Body of pancreas (tissue), 4 donors: Measurements from ENCODE around the gene PPP1CA. TPM values are rescaled to one million over a fixed set of nuclear protein-coding genes. Genes with fewer than 3 reads are reported as not detected.

Experiments used
- ATAC-seq: fragments of 150-250 bp; one replicate; pipeline ENCODE4 v1.9.1; 2016
- DNase-seq, 4 donors: peaks; one replicate each; pipeline ENCODE4 v3.0.0-alpha.2; 2019
- H3K27ac ChIP-seq, 4 donors: fragments of 200-600 bp; sonication (generic); 1 replicate in 3 of 4; 2 replicates in 1 of 4; pipeline versions ENCODE4 v1.5.1 to v1.6.1; 2016 to 2019; ENCODE audit warnings: mild to moderate bottlenecking in 1 of 4, mixed read lengths in 1 of 4, moderate library complexity in 1 of 4
- H3K27me3 ChIP-seq, 2 donors: fragments of 200-600 bp; sonication (generic); one replicate each; pipeline ENCODE4 v1.6.0; 2016; ENCODE audit warnings: mild to moderate bottlenecking in 1 of 2
- H3K36me3 ChIP-seq, 2 donors: fragments of 200-600 bp; sonication (generic); replicated peaks in 1 of 2; 2 replicates each; pipeline ENCODE4 v1.5.1; 2016; ENCODE audit warnings: low read depth in 2 of 2; ENCODE audit not compliant: insufficient read depth in 1 of 2
- H3K4me1 ChIP-seq: fragments of 200-600 bp; sonication (generic); one replicate; pipeline ENCODE4 v1.6.0; 2016
- H3K4me3 ChIP-seq, 2 donors: fragments of 200-600 bp; sonication (generic); 1 replicate in 1 of 2; 2 replicates in 1 of 2; pipeline ENCODE4 v1.5.1; 2016 to 2019
- H3K9me3 ChIP-seq, 3 donors: fragments of 200-600 bp; sonication (generic); 1 replicate in 2 of 3; 2 replicates in 1 of 3; pipeline ENCODE4 v1.5.1; 2016
- CTCF ChIP-seq, 7 experiments: fragments of 450-650 bp in 4 of 7; fragments of 200-600 bp in 3 of 7; sonication (generic) in 3 of 7; IDR thresholded peaks; one replicate each; pipeline ENCODE4 v1.5.1; 2016 to 2019; ENCODE audit warnings: antibody characterized with exemption in 7 of 7
- POLR2A ChIP-seq, 3 donors: fragments of 450-650 bp; IDR thresholded peaks; one replicate each; pipeline ENCODE4 v1.6.1; 2016; ENCODE audit warnings: antibody characterized with exemption in 3 of 3, mild to moderate bottlenecking in 2 of 3
- WGBS, 2 donors: methylation state at CpG; one replicate each; pipeline ENCODE4 v1.1.5; 2017; 5-methylcytosine and 5-hydroxymethylcytosine counted together
- intact Hi-C: fragments of 100-400 bp; cut with DNase I; formaldehyde crosslinking; loops from one replicate; pipeline ENCODE4 v1.15.1; 2023
- total RNA-seq, 2 donors: library from RNA; depleted of rRNA; stranded (reverse); fragments of >200 nt; gene quantifications; one replicate each; pipeline ENCODE4 v1.1.0, GENCODE V29; 2016

Gene PPP1CA
- total RNA-seq, 2 donors from 2014 or later: 81.1 to 104 TPM

GRCh38 chr11:67398661-67399563 lies 2.7 kb downstream of the PPP1CA start:
- Histone ChIP-seq H3K9me3 (no peaks in the 10 kb centered on the region), H3K4me3 (no peak overlapping the region), H3K4me1 (peaks cover 27% of the 10 kb centered on the region), H3K27ac (no peak overlapping the region), H3K27me3 (no peaks in the 10 kb centered on the region), H3K36me3 (peaks cover 8 to 13% of the 10 kb centered on the region in 2 donors)
- 87 to 90% methylated on average over 12 to 31 of the region's 31 CpGs for WGBS, 2 donors
- intact Hi-C loops: no loop called here
- DNase-seq: no peak
- no peak for TF ChIP-seq CTCF (IDR thresholded peaks at IDR 0.05)
- TF ChIP-seq POLR2A (IDR thresholded peaks at IDR 0.05): no peak
- ATAC-seq: no peak

DNA sequence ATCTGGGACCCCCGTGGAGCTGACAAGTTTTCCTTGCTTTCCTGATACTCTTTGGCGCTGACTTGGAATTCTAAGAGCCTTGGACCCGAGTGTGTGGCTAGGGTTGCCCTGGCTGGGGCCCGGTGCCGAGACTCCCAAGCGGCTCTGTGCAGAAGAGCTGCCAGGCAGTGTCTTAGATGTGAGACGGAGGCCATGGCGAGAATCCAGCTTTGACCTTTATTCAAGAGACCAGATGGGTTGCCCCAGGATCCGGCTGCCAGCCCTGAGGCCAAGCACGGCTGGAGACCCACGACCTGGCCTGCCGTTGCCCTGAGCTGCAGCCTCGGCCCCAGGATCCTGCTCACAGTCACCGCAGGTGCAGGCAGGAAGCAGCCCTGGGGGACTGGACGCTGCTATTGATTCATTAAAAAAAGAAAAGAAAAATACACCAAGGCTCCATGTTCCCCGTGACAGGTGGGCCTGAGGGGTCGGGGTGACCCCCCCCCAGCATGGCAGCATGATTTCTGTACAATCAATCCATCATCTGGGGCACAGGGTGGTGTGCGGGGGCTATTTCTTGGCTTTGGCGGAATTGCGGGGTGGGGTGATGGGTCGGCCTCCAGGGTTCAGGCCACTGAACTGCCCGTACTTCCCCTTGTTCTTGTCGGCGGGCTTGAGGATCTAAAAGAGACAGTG lies 3.5 kb downstream of the PPP1CA start:
- intact Hi-C loops: no loop called here
- H3K27me3 ChIP-seq: no peaks in the 10 kb centered on the region
- no peak overlapping the region for H3K27ac ChIP-seq
- 77 to 88% methylated on average over 22 to 23 of the region's 24 CpGs for WGBS, 2 donors
- no peak for DNase-seq
- peaks cover 8 to 13% of the 10 kb centered on the region in 2 donors for H3K36me3 ChIP-seq
- TF ChIP-seq POLR2A (IDR thresholded peaks at IDR 0.05): no peak
- no peak for TF ChIP-seq CTCF (IDR thresholded peaks at IDR 0.05)
- peaks cover 30% of the 10 kb centered on the region for H3K4me1 ChIP-seq
- H3K4me3 ChIP-seq: no peak overlapping the region
- ATAC-seq: no peak
- H3K9me3 ChIP-seq: no peaks in the 10 kb centered on the region

DNA sequence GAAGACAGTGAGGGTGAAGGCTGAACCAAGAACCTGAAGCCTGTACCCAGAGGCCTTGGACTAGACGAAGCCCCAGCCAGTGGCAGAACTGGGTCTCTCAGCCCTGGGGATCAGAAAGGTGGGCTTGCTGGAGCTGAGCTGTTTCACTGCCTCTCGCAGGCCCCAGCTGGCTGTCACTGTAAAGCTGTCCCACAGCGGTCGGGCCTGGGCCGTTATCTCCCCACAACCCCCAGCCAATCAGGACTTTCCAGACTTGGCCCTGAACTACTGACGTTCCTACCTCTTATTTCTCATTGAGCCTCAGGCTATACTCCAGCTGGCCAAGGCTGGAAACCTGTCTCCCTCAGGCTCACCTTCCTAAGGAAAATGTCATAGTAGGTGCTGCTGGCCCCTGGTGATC lies 4.1 kb downstream of the PPP1CA start:
- Histone ChIP-seq H3K27ac (no peak overlapping the region), H3K27me3 (no peaks in the 10 kb centered on the region), H3K9me3 (no peaks in the 10 kb centered on the region), H3K36me3 (peaks cover 8 to 13% of the 10 kb centered on the region in 2 donors), H3K4me1 (peaks cover 36% of the 10 kb centered on the region), H3K4me3 (no peak overlapping the region)
- WGBS, 2 donors: 61 to 67% methylated on average over 6 of the region's 6 CpGs
- no peak for TF ChIP-seq CTCF (IDR thresholded peaks at IDR 0.05)
- TF ChIP-seq POLR2A (IDR thresholded peaks at IDR 0.05): no peak
- no peak for ATAC-seq
- DNase-seq: no peak
- intact Hi-C loops: no loop called here

DNA sequence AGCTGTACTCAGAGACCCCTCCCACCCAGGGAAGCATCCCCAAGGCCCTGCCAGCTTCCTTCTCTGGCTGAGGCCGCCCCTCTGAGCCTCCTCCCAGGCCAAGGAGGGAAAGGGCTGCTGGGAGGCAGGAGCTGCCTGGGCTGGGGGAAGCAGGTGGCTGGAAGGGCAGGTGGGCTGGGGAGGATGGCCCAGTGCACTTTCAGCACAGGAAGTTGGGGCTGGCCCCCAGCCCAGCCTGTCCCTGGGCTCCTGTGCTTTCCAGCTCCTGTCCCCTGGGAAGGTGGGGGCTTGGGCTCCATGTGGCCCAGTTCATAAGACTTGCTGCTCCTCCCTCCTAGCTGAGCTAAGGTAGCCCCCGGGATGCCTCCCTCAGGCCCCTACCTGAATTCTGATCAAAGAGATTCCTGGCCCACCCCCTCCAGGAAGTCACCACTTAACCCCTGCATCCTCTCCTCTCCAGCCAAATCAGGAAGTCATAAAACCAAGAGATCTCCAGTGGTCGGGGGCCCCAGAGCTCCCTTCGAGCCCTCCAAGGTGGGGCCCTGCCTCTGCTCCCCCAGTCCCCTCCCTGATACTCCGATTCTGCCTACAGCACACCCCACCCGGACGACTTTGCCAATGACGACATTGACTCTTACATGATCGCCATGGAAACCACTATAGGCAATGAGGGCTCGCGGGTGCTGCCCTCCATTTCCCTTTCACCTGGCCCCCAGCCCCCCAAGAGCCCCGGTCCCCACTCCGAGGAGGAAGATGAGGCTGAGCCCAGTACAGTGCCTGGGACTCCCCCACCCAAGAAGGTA lies 4.9 kb downstream of the PPP1CA start:
- intact Hi-C loops: no loop called here
- no peaks in the 10 kb centered on the region for H3K27me3 ChIP-seq
- peaks cover 34% of the 10 kb centered on the region for H3K4me1 ChIP-seq
- ATAC-seq (no peak), DNase-seq (no peak)
- H3K4me3 ChIP-seq: no peak overlapping the region
- no peak for TF ChIP-seq POLR2A (IDR thresholded peaks at IDR 0.05)
- no peak for TF ChIP-seq CTCF (IDR thresholded peaks at IDR 0.05)
- no peaks in the 10 kb centered on the region for H3K9me3 ChIP-seq
- 54 to 66% methylated on average over 12 to 13 of the region's 13 CpGs for WGBS, 2 donors
- H3K27ac ChIP-seq: no peak overlapping the region
- H3K36me3 ChIP-seq: peaks cover 8 to 13% of the 10 kb centered on the region in 2 donors
